ENCODE results near the gene GSG1.

GSG1 gene

GRCh38 chr12:13114251-13115052 lies 11.0 kb upstream of the GSG1 start:
- no peak overlapping the region for H3K4me3 ChIP-seq (ENCODE audit: low read depth, low read length)
- no peak for DNase-seq (ENCODE audit: low read depth)
- TF ChIP-seq, protein P1, sequence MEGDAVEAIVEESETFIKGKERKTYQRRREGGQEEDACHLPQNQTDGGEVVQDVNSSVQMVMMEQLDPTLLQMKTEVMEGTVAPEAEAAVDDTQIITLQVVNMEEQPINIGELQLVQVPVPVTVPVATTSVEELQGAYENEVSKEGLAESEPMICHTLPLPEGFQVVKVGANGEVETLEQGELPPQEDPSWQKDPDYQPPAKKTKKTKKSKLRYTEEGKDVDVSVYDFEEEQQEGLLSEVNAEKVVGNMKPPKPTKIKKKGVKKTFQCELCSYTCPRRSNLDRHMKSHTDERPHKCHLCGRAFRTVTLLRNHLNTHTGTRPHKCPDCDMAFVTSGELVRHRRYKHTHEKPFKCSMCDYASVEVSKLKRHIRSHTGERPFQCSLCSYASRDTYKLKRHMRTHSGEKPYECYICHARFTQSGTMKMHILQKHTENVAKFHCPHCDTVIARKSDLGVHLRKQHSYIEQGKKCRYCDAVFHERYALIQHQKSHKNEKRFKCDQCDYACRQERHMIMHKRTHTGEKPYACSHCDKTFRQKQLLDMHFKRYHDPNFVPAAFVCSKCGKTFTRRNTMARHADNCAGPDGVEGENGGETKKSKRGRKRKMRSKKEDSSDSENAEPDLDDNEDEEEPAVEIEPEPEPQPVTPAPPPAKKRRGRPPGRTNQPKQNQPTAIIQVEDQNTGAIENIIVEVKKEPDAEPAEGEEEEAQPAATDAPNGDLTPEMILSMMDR (IDR thresholded peaks at IDR 0.05; ENCODE audit: insufficient read depth, low read depth, low read length, missing control alignments) = no peak

GRCh38 chr12:13112968-13113367 lies 9.5 kb upstream of the GSG1 start:
- DNase-seq (ENCODE audit: low read depth) = no peak
- H3K4me3 ChIP-seq (ENCODE audit: low read depth, low read length) = no peak overlapping the region
- TF ChIP-seq, protein P1 (IDR thresholded peaks at IDR 0.05; ENCODE audit: insufficient read depth, low read depth, low read length, missing control alignments) = no peak

GRCh38 chr12:13106666-13107065 lies 3.2 kb upstream of the GSG1 start:
- DNase-seq (ENCODE audit: low read depth) = no peak
- TF ChIP-seq, protein P1 (IDR thresholded peaks at IDR 0.05; ENCODE audit: insufficient read depth, low read depth, low read length, missing control alignments) = no peak
- H3K4me3 ChIP-seq (ENCODE audit: low read depth, low read length) = no peak overlapping the region

GRCh38 chr12:13105781-13106180 lies 2.3 kb upstream of the GSG1 start:
- no peak overlapping the region for H3K4me3 ChIP-seq (ENCODE audit: low read depth, low read length)
- DNase-seq (ENCODE audit: low read depth) = no peak
- TF ChIP-seq, protein P1 (IDR thresholded peaks at IDR 0.05; ENCODE audit: insufficient read depth, low read depth, low read length, missing control alignments) = no peak

GRCh38 chr12:13104409-13104808 lies 942 bp upstream of the GSG1 start:
- no peak for DNase-seq (ENCODE audit: low read depth)
- TF ChIP-seq, protein P1 (IDR thresholded peaks at IDR 0.05; ENCODE audit: insufficient read depth, low read depth, low read length, missing control alignments) = no peak
- no peak overlapping the region for H3K4me3 ChIP-seq (ENCODE audit: low read depth, low read length)

DNA sequence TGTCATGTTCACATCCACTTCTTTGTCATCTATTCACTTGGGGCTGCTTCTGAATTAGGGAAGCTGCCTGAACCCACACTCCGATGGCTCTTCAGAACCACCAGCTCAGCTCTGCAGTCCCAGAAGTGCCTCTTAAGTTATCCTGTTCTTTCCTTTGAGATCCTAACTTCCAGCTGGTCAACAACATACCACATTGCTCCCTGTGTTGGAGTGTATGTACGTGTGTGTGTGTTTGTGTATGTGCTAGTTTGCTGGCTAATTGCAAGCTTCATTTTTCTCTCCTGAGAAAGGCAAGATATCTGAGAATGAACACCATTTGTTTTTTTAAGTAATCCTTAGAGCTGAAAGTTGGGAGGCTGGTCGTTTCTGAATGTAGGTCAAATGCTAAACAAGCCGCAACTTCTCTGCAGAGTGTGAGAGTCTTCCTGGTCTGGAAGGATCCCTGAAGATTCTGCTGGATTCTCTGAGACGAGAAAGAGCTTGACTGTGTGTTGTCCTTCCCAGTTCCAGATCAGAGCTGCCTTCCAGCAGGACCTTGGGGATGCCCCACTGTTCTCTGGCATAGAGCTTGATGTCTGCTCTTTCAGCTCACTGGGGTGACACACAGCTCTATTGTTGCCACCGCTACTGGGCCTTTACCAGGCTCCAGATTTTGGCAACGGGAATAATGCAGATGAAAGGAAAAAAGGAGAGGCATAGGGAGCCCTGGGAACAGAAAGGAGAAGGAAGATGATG lies 839 bp downstream of the GSG1 start:
- H3K4me3 ChIP-seq (ENCODE audit: low read depth, low read length) = no peak overlapping the region
- no peak for DNase-seq (ENCODE audit: low read depth)
- TF ChIP-seq, protein P1 (IDR thresholded peaks at IDR 0.05; ENCODE audit: insufficient read depth, low read depth, low read length, missing control alignments) = no peak
